HCT116 (cell line): Measurements from ENCODE around the gene STX16.

Experiments
- EZH2phosphoT487 ChIP-seq: fragments of 200-600 bp; IDR thresholded peaks from 2 replicates; pipeline ENCODE4 v1.6.1; 2018; ENCODE audit warnings: antibody characterized with exemption, borderline replicate concordance
- POLR2A ChIP-seq: IDR thresholded peaks from 2 replicates; pipeline ENCODE4 v1.7.0; 2011; ENCODE audit warnings: borderline replicate concordance; ENCODE audit not compliant: insufficient read depth, insufficient read length; ENCODE audit errors: extremely low read depth
- POLR2AphosphoS5 ChIP-seq: IDR thresholded peaks from 2 replicates; pipeline ENCODE4 v1.6.1; 2011; ENCODE audit warnings: mild to moderate bottlenecking, low read depth, low read length, moderate library complexity
- REST ChIP-seq: IDR thresholded peaks from 2 replicates; pipeline ENCODE4 v1.6.1; 2012; ENCODE audit warnings: low read depth
- SP1 ChIP-seq: IDR thresholded peaks from 2 replicates; pipeline ENCODE4 v1.6.1; 2012; ENCODE audit warnings: low read depth
- YY1 ChIP-seq: IDR thresholded peaks from 2 replicates; pipeline ENCODE4 v1.6.1; 2011; ENCODE audit warnings: low read length, low read depth, moderate library complexity, mild to moderate bottlenecking; ENCODE audit not compliant: insufficient replicate concordance; ENCODE audit errors: extremely low read depth
- TF ChIP-seq, protein P1 (sequence below), 3 experiments: fragments of 200-600 bp in 1 of 3; sonication (generic) in 1 of 3; IDR thresholded peaks in 2 of 3; conservative IDR thresholded peaks in 1 of 3; 2 replicates each; pipeline ENCODE4 v1.5.1; 2012 to 2017; ENCODE audit warnings: low read depth in 2 of 3, low read length in 2 of 3, antibody characterized with exemption in 1 of 3, borderline replicate concordance in 1 of 3, control low read depth in 1 of 3, mild to moderate bottlenecking in 1 of 3, mixed read lengths in 1 of 3, mixed run types in 1 of 3, moderate library complexity in 1 of 3; ENCODE audit not compliant: insufficient read depth in 1 of 3
- TF ChIP-seq, protein P2 (sequence below): IDR thresholded peaks from 2 replicates; pipeline ENCODE4 v1.6.1; 2011; ENCODE audit warnings: mild to moderate bottlenecking, low read length, moderate library complexity; ENCODE audit not compliant: insufficient replicate concordance; ENCODE audit errors: extremely low read depth
- TF ChIP-seq, protein P3 (sequence below): IDR thresholded peaks from 2 replicates; pipeline ENCODE4 v1.6.1; 2012

DNA sequence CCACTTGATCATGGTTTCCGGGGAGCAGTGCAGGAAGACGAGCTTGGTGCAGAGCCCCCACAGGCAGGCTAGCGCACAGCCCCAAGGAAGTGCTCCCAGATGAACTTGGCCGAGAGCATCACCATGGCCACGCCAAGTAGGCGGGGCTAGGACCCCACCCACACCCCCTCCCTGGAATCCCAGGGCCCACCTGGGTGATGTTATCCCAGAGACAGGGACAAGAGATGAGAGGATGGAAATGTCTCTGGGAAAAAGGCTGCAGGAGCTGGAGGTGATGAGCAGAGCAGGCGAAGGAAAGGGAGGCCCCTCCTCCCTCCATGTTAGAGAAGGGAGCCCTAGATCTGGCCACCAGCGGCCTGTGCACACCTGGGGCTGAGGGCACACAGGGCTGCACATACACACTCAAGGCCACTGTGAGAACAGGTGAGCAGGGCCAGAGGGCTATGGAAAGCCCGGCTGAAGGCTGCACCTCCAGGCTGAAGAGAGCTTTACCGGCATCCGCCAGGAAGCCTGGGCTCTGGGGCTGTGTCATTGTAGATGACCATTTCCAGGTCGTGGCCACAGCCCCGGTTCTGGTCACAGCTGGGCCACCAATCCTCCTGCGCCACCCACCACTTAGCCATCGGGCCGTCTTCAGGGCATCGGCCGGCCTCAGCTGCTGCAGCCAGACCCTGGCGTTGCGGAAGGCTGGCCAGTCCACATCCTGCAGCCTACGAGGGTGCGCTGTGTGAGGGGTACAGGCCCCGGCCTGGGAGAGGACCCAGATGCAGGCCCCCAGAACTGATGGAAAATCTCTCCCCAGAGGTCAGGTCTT is 66.4 kb downstream of the STX16 start:
- TF ChIP-seq, protein P1, sequence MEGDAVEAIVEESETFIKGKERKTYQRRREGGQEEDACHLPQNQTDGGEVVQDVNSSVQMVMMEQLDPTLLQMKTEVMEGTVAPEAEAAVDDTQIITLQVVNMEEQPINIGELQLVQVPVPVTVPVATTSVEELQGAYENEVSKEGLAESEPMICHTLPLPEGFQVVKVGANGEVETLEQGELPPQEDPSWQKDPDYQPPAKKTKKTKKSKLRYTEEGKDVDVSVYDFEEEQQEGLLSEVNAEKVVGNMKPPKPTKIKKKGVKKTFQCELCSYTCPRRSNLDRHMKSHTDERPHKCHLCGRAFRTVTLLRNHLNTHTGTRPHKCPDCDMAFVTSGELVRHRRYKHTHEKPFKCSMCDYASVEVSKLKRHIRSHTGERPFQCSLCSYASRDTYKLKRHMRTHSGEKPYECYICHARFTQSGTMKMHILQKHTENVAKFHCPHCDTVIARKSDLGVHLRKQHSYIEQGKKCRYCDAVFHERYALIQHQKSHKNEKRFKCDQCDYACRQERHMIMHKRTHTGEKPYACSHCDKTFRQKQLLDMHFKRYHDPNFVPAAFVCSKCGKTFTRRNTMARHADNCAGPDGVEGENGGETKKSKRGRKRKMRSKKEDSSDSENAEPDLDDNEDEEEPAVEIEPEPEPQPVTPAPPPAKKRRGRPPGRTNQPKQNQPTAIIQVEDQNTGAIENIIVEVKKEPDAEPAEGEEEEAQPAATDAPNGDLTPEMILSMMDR (IDR thresholded peaks at IDR 0.05 in 2 of 3, conservative IDR thresholded peaks at IDR 0.05 in 1 of 3; ENCODE audit: borderline replicate concordance in 1 of 3, insufficient read depth in 1 of 3, low read depth in 2 of 3, low read length in 2 of 3): no peak
- no peak for TF ChIP-seq POLR2A
- TF ChIP-seq POLR2AphosphoS5: no peak
- TF ChIP-seq, protein P2, sequence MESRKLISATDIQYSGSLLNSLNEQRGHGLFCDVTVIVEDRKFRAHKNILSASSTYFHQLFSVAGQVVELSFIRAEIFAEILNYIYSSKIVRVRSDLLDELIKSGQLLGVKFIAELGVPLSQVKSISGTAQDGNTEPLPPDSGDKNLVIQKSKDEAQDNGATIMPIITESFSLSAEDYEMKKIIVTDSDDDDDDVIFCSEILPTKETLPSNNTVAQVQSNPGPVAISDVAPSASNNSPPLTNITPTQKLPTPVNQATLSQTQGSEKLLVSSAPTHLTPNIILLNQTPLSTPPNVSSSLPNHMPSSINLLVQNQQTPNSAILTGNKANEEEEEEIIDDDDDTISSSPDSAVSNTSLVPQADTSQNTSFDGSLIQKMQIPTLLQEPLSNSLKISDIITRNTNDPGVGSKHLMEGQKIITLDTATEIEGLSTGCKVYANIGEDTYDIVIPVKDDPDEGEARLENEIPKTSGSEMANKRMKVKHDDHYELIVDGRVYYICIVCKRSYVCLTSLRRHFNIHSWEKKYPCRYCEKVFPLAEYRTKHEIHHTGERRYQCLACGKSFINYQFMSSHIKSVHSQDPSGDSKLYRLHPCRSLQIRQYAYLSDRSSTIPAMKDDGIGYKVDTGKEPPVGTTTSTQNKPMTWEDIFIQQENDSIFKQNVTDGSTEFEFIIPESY: no peak
- TF ChIP-seq EZH2phosphoT487: no peak
- TF ChIP-seq SP1: no peak
- no peak for TF ChIP-seq REST
- TF ChIP-seq YY1: no peak
- TF ChIP-seq, protein P3, sequence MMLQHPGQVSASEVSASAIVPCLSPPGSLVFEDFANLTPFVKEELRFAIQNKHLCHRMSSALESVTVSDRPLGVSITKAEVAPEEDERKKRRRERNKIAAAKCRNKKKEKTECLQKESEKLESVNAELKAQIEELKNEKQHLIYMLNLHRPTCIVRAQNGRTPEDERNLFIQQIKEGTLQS: no peak
